Liver (tissue), 3 donors: ENCODE data around the gene MISFA.

ENCODE experiments used
- ATF3 ChIP-seq: IDR thresholded peaks from 2 replicates; pipeline ENCODE4 v1.6.1; 2016; ENCODE audit warnings: antibody characterized with exemption
- EGR1 ChIP-seq, 2 donors: IDR thresholded peaks; 2 replicates each; pipeline ENCODE4 v1.6.1; 2016 to 2018; ENCODE audit warnings: antibody characterized with exemption in 2 of 2, low read depth in 2 of 2
- JUND ChIP-seq, 2 donors: IDR thresholded peaks; 2 replicates each; pipeline ENCODE4 v1.6.1; 2016; ENCODE audit warnings: antibody characterized with exemption in 2 of 2
- RAD21 ChIP-seq, 2 donors: IDR thresholded peaks; 2 replicates each; pipeline ENCODE4 v1.6.1; 2016; ENCODE audit warnings: antibody characterized with exemption in 2 of 2, mild to moderate bottlenecking in 2 of 2
- TAF1 ChIP-seq: conservative IDR thresholded peaks from 2 replicates; pipeline ENCODE4 v1.6.1; 2016; ENCODE audit warnings: antibody characterized with exemption, mild to moderate bottlenecking
- TF ChIP-seq, protein P1 (sequence below): fragments of 150-350 bp; IDR thresholded peaks from 2 replicates; pipeline ENCODE4 v1.5.1; 2017; ENCODE audit warnings: improper control_type of control experiment, low read depth, low read length; ENCODE audit not compliant: missing input control
- donor health status: healthy.
- donor health status: healthy.

GRCh38 chr11:18618342-18619025 is 18.9 kb downstream of the MISFA start:
- TF ChIP-seq, protein P1, sequence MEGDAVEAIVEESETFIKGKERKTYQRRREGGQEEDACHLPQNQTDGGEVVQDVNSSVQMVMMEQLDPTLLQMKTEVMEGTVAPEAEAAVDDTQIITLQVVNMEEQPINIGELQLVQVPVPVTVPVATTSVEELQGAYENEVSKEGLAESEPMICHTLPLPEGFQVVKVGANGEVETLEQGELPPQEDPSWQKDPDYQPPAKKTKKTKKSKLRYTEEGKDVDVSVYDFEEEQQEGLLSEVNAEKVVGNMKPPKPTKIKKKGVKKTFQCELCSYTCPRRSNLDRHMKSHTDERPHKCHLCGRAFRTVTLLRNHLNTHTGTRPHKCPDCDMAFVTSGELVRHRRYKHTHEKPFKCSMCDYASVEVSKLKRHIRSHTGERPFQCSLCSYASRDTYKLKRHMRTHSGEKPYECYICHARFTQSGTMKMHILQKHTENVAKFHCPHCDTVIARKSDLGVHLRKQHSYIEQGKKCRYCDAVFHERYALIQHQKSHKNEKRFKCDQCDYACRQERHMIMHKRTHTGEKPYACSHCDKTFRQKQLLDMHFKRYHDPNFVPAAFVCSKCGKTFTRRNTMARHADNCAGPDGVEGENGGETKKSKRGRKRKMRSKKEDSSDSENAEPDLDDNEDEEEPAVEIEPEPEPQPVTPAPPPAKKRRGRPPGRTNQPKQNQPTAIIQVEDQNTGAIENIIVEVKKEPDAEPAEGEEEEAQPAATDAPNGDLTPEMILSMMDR = no peak
- TF ChIP-seq TAF1 (no peak), ATF3 (no peak), RAD21 (IDR thresholded peaks at IDR 0.05) (no peak), EGR1 (IDR thresholded peaks at IDR 0.05; ENCODE audit: low read depth in 2 of 2) (no peak), JUND (IDR thresholded peaks at IDR 0.05) (no peak)
